ENCODE measurements around the gene ESYT1.

The ESYT1 gene, protein sequence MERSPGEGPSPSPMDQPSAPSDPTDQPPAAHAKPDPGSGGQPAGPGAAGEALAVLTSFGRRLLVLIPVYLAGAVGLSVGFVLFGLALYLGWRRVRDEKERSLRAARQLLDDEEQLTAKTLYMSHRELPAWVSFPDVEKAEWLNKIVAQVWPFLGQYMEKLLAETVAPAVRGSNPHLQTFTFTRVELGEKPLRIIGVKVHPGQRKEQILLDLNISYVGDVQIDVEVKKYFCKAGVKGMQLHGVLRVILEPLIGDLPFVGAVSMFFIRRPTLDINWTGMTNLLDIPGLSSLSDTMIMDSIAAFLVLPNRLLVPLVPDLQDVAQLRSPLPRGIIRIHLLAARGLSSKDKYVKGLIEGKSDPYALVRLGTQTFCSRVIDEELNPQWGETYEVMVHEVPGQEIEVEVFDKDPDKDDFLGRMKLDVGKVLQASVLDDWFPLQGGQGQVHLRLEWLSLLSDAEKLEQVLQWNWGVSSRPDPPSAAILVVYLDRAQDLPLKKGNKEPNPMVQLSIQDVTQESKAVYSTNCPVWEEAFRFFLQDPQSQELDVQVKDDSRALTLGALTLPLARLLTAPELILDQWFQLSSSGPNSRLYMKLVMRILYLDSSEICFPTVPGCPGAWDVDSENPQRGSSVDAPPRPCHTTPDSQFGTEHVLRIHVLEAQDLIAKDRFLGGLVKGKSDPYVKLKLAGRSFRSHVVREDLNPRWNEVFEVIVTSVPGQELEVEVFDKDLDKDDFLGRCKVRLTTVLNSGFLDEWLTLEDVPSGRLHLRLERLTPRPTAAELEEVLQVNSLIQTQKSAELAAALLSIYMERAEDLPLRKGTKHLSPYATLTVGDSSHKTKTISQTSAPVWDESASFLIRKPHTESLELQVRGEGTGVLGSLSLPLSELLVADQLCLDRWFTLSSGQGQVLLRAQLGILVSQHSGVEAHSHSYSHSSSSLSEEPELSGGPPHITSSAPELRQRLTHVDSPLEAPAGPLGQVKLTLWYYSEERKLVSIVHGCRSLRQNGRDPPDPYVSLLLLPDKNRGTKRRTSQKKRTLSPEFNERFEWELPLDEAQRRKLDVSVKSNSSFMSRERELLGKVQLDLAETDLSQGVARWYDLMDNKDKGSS

DNA sequence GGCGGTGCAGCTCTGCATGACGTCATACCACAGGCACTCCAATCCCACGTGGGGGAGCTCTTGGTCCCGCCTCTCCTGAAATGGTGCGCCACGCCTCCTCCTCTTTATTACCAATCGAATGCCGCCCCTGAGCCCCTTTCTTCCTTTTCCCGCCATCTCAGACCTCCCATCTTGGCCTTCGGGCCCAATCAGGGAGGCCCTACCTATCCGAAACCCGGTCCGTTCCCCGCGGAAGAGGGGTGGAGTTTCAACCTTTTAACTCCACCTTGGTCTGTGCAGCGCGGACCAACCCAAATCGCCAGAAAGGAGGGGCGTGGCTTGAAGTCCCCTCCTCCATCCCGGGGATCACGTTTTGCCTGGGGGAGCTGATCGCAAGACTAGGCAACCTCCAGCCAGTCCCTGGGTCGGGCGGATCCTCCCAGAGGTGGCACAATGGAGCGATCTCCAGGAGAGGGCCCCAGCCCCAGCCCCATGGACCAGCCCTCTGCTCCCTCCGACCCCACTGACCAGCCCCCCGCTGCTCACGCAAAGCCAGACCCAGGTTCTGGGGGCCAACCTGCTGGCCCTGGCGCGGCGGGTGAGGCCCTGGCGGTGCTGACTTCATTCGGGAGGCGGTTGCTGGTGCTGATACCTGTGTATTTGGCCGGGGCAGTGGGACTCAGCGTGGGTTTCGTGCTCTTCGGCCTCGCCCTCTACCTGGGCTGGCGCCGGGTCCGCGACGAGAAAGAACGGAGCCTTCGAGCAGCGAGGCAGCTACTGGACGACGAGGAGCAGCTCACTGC is at the start of gene ESYT1:
TSS of gene ESYT1 (plus strand) at position 380 of the 782 bp plus-strand sequence. CDS start at position 433, 53 bp downstream.
- peak; percentile 100 for DNase-seq

DNA sequence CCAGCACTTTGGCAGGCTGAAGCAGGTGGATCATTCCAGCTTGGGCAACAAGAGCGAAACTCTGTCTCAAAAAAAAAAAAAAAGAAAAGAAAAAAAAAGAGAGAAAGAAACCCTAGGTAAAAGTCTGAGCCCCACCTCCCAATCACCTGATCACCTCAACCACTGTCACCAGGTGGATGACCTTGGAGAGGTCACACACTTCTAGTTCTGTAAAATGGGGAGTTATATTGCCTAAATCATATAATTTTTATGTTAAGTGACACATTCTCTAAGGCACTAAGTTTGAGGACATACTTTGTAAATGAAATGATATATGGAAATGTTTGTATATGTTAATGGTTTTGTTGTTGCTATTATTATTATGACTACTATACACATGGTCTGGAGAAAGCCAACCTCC is 49.6 kb upstream of the ESYT1 start:
- DNase-seq, result no peak

DNA sequence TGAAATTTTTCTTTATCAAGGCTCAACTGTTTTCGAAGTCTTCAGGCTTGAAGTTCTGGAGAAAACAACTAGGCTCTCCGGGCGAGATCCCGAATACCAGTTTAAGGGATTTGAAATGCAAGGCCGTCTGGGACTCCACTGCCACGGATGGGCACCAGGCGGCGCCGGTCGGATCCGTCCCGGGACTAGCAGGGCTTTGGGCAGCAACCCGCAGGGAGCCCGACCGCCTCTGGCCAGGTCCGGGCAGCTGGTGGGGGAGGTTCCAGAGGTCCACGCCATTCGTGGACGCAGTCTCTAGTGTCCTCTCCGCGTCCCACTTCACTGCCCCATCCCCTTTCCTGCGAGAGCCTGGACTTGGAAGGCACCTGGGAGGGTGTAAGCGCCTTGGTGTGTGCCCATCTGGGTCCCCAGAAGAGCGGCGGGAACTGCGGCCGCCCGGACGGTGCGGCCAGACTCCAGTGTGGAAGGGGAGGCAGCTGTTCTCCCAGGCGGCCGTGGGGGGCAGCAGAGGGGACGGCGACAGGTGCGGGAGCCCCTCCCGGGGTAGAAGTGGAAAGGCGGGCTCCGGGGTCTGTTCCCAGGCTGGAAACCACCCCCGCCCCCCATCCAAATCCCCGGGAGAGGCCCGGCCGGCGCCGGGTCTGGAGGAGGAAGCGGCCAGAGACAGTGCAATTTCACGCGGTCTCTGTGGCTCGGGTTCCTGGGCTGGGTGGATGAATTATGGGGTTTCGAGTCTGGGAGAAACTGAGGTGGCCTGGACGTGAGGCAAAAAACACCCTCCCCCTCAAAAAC is 48.9 kb upstream of the ESYT1 start:
- peak; percentile 80 for DNase-seq

DNA sequence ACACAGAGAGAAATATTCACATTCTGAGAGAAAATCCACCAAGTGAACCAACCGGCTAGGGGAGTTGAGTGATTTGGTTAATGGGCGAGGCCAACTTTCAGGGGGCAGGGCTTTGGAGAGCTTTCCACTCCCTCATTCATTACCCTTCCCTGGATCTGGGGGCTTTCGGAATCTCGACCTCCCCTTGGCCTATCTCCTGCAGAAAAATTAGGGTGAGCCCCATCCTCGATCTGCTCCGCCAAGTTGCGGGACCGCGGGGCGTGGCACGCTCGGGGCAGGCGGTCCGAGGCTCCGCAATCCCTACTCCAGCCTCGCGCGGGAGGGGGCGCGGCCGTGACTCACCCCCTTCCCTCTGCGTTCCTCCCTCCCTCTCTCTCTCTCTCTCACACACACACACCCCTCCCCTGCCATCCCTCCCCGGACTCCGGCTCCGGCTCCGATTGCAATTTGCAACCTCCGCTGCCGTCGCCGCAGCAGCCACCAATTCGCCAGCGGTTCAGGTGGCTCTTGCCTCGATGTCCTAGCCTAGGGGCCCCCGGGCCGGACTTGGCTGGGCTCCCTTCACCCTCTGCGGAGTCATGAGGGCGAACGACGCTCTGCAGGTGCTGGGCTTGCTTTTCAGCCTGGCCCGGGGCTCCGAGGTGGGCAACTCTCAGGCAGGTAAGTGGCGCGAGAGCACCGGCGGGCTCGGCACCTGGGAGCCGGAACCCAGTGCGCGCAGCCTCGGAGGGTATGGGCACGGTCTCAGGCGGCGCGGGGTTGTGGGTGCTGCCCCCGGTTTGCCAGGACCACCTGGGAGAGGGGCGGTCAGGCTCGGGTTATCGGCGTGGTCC is 48.1 kb upstream of the ESYT1 start, which contains the start of gene ERBB3:
TSS of gene ERBB3 (plus strand) at position 443 of the 833 bp plus-strand sequence. CDS start at position 579, 136 bp downstream.
- DNase-seq, result peak; percentile 68

DNA sequence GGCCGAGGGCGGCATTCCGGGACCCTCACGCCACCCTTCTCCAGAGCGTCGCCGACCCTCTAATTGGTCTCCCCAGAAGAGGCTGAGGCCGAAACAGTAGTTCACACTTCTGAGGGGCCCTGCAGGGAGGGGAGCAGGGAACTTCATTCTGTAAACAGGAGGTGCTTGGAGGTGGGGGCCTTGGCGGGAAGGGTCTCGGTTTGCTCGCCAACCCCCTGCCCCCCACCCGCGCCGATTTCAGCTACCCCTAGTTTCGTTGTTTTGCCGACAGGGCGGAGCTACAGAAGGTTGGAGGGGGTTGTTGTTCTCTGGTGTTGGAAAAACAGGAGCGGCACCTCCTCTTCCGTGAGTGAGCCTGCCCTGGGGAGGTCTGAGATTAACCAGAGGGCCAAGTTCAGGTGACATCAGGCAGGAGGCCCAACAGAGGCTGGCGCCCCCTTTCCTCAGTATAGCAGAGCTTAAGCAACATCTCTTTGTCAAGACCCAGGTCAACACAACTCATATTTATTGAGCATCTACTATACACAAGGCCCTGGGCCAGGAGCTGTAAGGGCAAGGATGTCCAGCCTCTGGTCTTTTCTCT is 47.4 kb upstream of the ESYT1 start:
- DNase-seq, result no peak

DNA sequence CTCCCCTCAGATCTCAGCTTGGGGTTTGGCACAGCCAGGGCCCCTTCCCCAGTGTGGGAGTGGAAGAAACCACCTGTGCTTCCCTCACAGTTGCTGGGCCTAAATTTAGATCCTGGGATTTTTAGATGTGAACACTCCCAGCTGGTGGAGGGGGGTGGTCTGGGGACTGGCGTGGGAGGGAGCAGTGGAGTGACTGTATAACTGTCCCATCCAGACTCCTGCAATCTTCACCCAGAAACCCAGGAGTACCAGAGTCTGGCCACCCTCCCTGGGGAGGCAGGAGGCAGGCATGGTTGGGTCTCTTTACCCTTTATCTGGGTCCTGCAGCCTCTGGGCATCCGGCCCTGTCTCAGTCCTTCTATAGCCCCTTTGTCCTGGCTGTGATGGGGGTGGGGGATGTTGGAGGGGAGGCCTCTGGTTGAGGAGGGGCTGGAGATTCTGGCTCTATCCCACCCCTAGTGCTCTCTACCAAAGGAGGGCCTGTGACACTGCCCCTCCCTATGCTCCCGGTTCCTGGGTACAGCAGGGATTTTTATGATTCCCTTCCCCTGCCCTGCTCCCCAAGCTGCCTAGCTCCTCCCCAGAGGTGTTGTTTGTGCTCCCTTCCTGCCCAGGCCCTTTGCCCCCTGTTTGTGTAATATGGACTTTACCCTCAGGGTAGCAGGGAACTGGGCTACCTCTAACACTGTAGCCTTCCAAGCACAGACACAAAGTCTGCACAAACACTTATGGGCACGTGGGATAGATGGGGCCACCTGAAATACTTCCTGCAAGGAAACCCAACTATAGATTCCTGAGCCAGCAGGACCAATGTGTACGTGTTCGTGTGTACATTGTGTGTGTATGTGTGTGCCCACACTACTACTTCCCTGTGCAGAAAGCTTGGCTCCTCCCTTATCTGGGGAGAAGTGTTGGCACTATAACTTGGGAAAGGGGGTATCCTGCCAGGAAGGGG is 46.4 kb upstream of the ESYT1 start:
- no peak for DNase-seq

DNA sequence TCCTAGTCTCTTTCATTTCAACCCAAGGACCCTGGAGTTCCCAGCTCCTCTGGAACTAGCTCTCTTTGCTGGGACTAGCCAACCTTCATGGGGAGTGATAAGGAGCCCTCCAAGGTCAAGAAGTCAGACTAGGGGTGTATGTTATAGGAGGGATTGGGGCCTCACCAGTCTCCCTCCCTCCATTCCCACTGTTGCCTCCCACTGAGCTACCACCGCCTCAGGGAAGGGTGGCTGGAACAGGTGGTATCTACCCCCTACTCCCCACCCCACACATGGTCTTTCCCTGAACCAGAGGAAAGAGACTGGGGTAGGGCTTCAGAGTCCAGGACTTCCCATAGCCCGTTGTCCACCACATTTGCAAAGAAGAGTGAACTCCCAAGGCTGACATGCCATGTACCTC is 45.7 kb upstream of the ESYT1 start:
- no peak for DNase-seq

DNA sequence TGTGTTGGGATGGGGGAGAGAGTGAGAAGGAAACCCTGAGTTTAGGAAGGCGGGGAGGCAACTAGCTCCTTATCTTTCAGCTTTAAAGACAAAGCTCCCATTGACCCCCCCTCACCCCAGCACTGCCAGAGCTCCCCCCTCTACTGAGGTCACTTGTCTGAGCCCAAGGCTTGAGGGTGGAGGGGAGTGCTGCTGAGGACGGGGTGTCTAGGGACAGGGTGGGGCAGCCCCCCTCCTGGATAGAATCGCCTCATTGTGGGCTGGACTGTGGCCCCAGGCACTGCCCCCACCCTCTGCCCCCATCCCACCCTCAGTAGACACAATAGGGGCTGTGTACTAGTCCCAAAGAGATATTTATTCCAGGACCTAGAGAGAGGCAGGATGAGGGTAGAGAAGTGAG is 45.1 kb upstream of the ESYT1 start:
- DNase-seq, result no peak

DNA sequence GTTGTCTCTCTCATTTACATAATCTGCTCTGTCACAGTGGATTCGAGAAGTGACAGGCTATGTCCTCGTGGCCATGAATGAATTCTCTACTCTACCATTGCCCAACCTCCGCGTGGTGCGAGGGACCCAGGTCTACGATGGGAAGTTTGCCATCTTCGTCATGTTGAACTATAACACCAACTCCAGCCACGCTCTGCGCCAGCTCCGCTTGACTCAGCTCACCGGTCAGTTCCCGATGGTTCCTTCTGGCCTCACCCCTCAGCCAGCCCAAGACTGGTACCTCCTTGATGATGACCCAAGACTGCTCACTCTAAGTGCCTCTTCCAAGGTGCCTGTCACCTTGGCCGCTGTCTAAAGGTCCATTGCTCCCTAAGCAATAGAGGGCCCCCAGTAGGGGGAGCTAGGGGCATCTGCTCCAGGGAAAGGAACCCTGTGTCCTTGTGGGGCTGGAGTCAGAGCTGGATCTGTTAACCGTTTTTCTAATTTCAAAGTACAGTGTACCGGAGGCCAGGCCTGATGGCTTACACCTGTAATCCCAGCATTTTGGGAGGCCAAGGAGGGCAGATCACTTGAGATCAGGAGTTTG is 43.0 kb upstream of the ESYT1 start:
- DNase-seq, result peak; percentile 42

DNA sequence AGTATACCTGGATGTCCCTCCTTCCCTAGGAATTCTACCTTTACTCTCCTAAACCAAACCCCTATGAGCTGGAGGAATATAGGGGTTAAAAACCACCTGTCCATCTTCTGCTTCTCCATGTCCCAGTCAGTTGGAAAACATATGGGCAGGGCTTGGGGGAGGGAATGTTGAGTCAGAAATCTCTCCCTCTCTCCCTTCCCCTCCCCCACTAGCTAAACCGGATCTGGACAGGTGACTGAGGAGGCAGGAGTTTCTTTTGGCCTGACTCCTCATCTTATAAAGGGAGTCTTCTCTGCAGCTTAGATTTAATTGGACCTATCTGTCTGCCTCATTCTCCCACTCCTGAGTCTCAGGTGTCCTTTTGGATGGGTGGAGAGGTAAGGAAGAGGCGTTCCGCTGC is 42.0 kb upstream of the ESYT1 start:
- no peak for DNase-seq

DNA sequence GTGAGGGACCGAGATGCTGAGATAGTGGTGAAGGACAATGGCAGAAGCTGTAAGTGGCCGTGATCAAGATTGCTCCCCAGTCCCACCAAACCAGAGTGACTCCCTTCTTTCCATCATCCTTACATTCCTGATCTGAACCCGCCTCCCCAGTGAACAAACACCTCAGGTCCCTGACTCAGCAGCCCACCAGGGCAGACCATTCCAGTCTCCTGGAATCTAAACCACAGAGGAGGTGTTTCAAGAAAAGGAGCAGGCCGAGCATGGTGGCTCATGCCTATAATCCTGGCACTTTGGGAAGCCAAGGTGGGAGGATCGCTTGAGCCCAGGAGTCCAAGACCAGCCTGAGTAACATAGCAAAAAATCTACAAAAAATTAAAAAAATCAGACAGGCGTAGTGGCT is 41.5 kb upstream of the ESYT1 start:
- DNase-seq, result no peak

DNA sequence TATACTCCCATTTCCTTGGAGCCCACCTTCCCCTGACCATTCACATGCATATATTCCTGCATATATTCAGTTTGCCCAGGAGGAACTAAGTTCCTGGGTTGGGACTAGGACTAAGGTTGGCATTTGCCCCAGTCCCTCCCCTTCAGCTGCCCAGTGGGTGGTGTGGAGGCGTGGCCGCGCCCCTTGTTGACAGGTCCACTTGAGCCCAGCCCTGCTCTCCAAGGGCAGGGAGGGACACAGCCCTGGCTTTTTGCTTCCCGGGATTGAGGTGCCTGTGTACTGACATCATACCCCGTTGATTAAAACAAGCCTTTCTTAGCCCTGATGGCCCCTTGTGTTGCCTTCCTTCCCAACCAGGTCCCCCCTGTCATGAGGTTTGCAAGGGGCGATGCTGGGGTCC is 40.8 kb upstream of the ESYT1 start:
- DNase-seq, result peak; percentile 15

DNA sequence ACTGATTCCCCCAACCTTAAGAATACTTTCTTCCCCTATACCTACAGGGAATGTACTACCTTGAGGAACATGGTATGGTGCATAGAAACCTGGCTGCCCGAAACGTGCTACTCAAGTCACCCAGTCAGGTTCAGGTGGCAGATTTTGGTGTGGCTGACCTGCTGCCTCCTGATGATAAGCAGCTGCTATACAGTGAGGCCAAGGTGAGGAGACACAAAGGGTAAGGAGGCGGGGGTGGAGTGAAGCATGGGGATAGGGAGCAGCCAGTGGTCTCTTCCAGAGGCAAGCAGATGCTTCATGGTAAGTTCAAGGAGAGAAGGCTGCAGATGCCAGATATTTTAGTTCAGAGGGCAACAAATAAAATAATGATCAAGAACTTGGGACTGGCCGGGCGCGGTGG is 30.3 kb upstream of the ESYT1 start:
- no peak for DNase-seq

DNA sequence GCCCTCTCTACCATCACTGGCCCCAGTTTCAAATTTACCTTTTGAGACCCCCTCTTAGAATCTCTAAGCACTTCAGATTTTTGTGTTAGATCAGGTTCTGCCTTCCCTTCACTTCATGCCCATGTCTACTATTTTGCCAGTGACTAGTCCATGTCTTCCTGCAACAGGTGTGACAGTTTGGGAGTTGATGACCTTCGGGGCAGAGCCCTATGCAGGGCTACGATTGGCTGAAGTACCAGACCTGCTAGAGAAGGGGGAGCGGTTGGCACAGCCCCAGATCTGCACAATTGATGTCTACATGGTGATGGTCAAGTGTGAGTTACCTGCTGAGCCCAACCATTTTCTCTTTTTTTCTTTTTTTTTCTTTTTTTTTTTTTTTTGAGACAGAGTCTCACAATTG is 29.5 kb upstream of the ESYT1 start:
- no peak for DNase-seq

DNA sequence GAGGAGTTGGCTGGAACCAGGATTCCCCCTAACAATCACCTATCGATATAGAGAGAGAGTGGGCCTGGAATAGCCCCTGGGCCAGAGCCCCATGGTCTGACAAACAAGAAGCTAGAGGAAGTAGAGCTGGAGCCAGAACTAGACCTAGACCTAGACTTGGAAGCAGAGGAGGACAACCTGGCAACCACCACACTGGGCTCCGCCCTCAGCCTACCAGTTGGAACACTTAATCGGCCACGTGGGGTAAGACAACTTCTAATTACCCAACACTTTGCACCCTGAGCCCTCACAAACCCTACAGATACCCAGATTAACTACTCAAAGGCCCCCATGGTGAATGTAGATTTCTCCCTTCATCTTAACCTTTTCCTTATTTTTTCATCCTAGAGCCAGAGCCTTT is 28.3 kb upstream of the ESYT1 start:
- no peak for DNase-seq

DNA sequence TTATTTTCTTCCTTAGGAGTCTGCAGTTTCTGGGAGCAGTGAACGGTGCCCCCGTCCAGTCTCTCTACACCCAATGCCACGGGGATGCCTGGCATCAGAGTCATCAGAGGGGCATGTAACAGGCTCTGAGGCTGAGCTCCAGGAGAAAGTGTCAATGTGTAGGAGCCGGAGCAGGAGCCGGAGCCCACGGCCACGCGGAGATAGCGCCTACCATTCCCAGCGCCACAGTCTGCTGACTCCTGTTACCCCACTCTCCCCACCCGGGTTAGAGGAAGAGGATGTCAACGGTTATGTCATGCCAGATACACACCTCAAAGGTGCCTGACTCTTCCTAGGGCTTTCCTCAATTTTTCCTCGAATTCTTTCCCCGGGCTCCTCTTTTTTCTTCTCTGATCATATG is 27.0 kb upstream of the ESYT1 start:
- DNase-seq, result no peak

DNA sequence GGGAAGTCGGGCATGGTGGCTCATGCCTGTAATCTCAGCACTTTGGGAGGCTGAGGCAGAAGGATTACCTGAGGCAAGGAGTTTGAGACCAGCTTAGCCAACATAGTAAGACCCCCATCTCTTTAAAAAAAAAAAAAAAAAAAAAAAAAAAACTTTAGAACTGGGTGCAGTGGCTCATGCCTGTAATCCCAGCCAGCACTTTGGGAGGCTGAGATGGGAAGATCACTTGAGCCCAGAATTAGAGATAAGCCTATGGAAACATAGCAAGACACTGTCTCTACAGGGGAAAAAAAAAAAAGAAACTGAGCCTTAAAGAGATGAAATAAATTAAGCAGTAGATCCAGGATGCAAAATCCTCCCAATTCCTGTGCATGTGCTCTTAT is 25.4 kb upstream of the ESYT1 start:
- no peak for DNase-seq

DNA sequence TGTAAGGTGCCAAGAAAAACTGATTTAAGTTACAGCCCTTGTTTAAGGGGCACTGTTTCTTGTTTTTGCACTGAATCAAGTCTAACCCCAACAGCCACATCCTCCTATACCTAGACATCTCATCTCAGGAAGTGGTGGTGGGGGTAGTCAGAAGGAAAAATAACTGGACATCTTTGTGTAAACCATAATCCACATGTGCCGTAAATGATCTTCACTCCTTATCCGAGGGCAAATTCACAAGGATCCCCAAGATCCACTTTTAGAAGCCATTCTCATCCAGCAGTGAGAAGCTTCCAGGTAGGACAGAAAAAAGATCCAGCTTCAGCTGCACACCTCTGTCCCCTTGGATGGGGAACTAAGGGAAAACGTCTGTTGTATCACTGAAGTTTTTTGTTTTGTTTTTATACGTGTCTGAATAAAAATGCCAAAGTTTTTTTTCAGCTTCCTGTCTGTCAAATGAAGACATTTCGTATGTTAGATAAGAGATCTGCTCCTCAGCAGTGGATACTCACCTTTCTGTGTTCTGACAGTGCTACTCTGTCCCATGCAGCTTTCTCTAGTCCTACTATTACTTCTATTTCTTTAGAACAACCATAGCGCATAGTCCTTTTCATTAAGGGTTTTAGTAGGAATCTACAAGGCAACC is 24.9 kb upstream of the ESYT1 start:
- no peak for DNase-seq

DNA sequence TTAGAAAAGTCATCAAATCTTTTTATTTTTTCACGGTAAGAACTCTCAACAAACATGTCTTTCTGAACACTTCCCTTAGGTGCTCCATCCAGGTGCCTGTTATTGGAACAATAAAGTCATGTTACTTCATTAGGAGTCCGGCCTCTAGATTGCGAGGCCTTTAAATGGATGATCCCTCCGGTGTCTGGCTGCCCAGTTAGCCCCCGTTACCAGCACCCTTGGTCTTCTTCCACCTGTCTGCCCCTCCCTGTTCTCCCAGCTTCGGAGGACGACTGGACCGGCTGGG is 24.3 kb upstream of the ESYT1 start:
- DNase-seq, result no peak

Measured in inflammatory macrophage treated with lipopolysaccharide for 4 hours (primary cell).